Cardiac fibroblast (primary cell): Measurements from ENCODE around the gene PPP1CA.
A peak's percentile ranks its signal among the peaks of the same experiment; 100 is the strongest.

Source experiments
- DNase-seq, 2 donors: peaks; one replicate each; pipeline versions ENCODE4 v3.0.0 to v3.0.0-alpha.2; 2010; ENCODE audit warnings: low read depth in 2 of 2
- H3K4me3 ChIP-seq, 2 donors: replicated peaks in 1 of 2; 1 replicate in 1 of 2; 2 replicates in 1 of 2; pipeline ENCODE4 v1.5.1; 2011; ENCODE audit warnings: low read depth in 2 of 2, low read length in 2 of 2, mild to moderate bottlenecking in 2 of 2, moderate library complexity in 1 of 2
- TF ChIP-seq, protein P1 (sequence below): IDR thresholded peaks from one replicate; pipeline ENCODE4 v1.5.1; 2011; ENCODE audit warnings: low read depth, mild to moderate bottlenecking, low read length, inconsistent platforms

Gene PPP1CA

DNA sequence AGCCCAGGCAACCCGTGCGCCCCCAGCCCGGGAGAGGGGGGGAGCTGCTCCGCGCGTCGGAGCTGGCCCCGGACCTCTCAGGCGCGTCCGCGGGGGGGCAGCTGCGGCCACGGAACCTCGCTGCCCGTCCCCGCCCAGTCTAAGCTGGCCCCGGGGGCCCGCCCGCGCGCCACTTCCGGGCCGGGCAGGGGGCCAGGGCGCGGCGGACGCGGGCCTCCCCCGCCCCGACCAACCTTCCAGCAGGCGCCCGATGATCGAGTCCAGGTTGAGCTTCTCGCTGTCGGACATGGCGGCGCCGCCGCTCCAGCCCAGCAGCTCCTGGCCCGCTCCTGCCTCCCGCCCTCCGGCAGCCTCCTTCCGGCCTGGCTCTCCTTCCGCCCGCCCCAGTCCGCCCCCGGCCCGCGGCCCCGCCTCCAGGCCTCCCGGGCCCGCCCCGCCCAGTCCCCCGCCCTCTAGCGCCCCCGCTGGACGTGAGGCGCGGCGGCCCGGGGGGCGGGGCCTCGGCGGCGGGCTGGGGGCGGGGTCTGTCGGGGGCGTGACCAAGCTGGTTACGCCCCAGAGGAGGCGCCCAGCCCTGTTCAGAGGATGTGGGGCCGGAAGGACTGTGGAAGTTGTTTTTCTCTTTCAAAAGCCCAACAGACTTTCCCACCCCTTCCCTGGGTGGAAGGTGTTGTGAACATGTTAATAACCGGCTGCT is at the start of gene PPP1CA:
Gene PPP1CA, minus strand, starts transcription at position 364 of the 697 bp plus-strand sequence. Its CDS starts 76 bp downstream, at position 288.
- TF ChIP-seq, protein P1, sequence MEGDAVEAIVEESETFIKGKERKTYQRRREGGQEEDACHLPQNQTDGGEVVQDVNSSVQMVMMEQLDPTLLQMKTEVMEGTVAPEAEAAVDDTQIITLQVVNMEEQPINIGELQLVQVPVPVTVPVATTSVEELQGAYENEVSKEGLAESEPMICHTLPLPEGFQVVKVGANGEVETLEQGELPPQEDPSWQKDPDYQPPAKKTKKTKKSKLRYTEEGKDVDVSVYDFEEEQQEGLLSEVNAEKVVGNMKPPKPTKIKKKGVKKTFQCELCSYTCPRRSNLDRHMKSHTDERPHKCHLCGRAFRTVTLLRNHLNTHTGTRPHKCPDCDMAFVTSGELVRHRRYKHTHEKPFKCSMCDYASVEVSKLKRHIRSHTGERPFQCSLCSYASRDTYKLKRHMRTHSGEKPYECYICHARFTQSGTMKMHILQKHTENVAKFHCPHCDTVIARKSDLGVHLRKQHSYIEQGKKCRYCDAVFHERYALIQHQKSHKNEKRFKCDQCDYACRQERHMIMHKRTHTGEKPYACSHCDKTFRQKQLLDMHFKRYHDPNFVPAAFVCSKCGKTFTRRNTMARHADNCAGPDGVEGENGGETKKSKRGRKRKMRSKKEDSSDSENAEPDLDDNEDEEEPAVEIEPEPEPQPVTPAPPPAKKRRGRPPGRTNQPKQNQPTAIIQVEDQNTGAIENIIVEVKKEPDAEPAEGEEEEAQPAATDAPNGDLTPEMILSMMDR: no peak
- DNase-seq: peak; percentile 85 to 94
- H3K4me3 ChIP-seq: peak within 1 kb of the TSS; percentile 97 to 99

DNA sequence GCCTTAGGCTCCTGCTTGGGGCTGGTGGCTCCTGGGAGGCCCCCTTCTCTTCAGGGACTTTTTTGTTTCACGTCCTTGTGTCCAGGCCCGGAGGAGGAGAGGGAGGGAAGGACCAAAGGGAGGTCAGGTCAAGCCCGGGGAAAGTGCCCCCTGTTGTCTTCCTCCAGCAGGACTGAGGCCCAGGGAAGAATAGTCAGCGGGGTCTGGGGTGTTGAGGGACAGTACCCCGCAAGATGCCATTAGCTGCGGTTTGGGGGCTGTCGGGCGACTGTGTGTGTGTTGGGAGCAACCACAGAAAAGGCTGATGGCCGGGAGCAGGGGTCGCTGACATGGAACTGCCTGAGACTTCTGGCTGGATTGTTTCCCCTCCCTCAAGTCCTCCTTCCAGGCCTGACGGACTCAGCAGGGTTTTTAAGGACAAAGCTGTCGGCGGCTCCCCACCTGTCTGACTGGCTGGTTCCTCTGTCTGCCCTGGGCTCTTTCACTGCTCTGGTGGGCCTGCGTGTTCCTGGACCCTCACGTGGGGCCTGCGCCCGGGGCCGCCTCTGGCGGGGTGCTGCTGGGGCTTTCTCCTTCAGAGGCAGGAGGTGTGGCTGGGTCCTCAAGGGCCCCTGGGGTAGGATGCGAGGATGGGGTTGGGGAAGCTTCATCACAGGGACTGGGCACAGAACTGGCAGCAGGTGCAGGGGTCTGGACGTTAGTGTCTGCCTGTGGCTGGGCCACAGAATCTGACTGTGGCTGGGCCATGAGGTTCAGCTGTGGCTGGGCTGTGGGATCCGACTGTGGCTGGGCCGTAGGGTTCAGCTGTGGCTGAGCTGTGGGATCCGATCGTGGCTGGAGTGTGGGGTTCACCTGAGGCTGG is 49.4 kb upstream of the PPP1CA start:
- TF ChIP-seq, protein P1: no peak
- H3K4me3 ChIP-seq: no peak overlapping the region

DNA sequence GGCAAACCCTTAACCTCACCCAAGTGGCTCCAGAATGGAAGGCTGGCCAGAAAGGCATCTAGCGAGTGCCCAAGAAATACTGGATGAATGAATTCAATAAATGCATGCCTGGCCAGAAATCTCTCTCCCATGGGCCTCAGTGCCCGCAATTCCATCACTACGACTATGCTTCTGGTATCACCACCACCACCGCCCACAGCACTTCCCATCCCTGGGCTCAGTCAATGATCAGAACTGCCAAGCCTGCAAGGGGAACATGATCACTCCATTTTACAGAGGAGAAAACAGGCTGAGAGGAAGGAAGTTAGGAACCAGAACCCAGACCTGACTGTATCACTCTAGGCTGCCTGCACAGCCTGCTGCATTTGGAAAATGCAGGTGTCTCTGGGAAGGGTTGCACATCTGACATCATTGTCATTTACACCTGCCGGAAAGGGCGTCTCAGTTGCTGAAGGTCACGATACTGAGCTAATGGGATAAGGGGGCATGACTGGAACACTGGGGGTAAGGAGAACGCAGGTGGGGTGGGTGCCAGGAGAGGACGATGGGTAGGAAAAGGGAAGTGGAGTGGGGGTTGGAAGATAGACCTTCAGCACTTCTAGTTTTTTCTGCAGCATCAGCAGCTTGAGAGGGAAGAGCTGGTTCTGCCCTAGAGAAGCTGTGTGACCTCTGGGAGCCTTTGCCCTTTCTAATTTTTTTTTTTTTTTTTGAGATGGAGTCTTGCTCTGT is 47.6 kb upstream of the PPP1CA start:
- TF ChIP-seq, protein P1: no peak
- DNase-seq: no peak
- H3K4me3 ChIP-seq: no peak overlapping the region

More for the DNA sequence above, 49.4 kb upstream of the PPP1CA start:
- no peak for DNase-seq

GRCh38 chr11:67448220-67448609 is 46.6 kb upstream of the PPP1CA start:
- TF ChIP-seq, protein P1: no peak
- no peak for DNase-seq
- H3K4me3 ChIP-seq: no peak overlapping the region

DNA sequence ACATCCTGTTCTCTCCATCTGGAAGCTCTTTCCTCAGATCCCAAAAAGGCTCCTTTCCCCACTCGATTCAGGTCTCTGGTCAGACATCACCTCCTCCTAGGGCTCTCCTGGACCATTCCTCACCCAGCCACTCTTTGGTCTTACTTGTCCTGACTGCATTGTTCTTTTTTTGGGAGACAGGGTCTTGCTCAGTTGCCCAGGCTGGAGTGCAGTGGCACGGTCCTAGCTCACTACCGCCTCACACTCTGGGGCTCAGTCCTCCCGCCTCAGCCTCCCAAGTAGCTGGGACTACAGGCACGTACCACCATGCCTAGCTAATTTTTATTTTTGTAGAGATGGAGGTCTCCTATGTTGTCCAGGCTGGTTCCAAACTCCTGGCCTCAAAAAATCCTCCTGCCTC is 43.9 kb upstream of the PPP1CA start:
- TF ChIP-seq, protein P1: no peak
- DNase-seq: no peak
- no peak overlapping the region for H3K4me3 ChIP-seq

- no peak for DNase-seq
- peak overlapping the region; percentile 84 to 95 for H3K4me3 ChIP-seq
- TF ChIP-seq, protein P1: no peak
Observed at GRCh38 chr11:67442504-67443404, 41.1 kb upstream of the PPP1CA start.
